GM21381 (cell line): Measurements from ENCODE around the gene ZFP69.

ENCODE experiments used
- ATAC-seq: cut with Tn5 transposase; IDR thresholded peaks from one replicate; pipeline ENCODE4 v1.9.1; 2021; ENCODE audit warnings: mild to moderate bottlenecking, moderate library complexity; ENCODE audit not compliant: unreplicated experiment

ZFP69 gene

GRCh38 chr1:40508375-40509341 lies 31.6 kb downstream of the ZFP69 start, which contains the start of gene EXO5:
Gene EXO5 (plus strand): TSS chr1:40508767. CDS start chr1:40514545, 5,778 bp downstream.
- peak; percentile 97 for ATAC-seq

GRCh38 chr1:40519517-40519916 lies 42.4 kb downstream of the ZFP69 start:
- ATAC-seq, result no peak

GRCh38 chr1:40530735-40531380 lies 53.8 kb downstream of the ZFP69 start:
- no peak for ATAC-seq

- ATAC-seq, result peak; percentile 92
These were observed 54.4 kb downstream of the ZFP69 start, which contains the start of gene ZNF684 for GRCh38 chr1:40531381-40532061. Gene ZNF684 (plus strand): TSS chr1:40531637. CDS start chr1:40533167, 1,530 bp downstream.

GRCh38 chr1:40532062-40532389 lies 54.9 kb downstream of the ZFP69 start:
- ATAC-seq, result no peak

- no peak for ATAC-seq
These were observed 55.8 kb downstream of the ZFP69 start for GRCh38 chr1:40532844-40533424.

GRCh38 chr1:40534589-40534988 lies 57.5 kb downstream of the ZFP69 start:
- no peak for ATAC-seq

- no peak for ATAC-seq
These were observed 58.6 kb downstream of the ZFP69 start for GRCh38 chr1:40535732-40536131.

GRCh38 chr1:40539338-40539737 lies 62.2 kb downstream of the ZFP69 start:
- no peak for ATAC-seq
